Muscle of leg (tissue), 11 donors: Measurements from ENCODE around the gene HOXC12. TPM values are rescaled to one million over a fixed set of nuclear protein-coding genes. Genes with fewer than 3 reads are reported as not detected.

Source experiments
- DNase-seq: peaks from one replicate; pipeline ENCODE4 v3.0.0; 2013
- H3K27ac ChIP-seq: one replicate; pipeline ENCODE4 v1.5.1; 2013; ENCODE audit warnings: mild to moderate bottlenecking, low read length, control low read depth
- H3K27me3 ChIP-seq: one replicate; pipeline ENCODE4 v1.6.1; 2013; ENCODE audit warnings: low read length; ENCODE audit not compliant: control insufficient read depth, insufficient read depth
- H3K36me3 ChIP-seq: one replicate; pipeline ENCODE4 v1.6.1; 2013; ENCODE audit warnings: low read length; ENCODE audit not compliant: control insufficient read depth, insufficient read depth
- H3K4me1 ChIP-seq: one replicate; pipeline ENCODE4 v1.6.1; 2013; ENCODE audit warnings: low read length; ENCODE audit not compliant: control insufficient read depth, insufficient read depth
- H3K4me3 ChIP-seq: one replicate; pipeline ENCODE4 v1.5.1; 2013; ENCODE audit warnings: low read length, control low read depth
- H3K9me3 ChIP-seq: replicated peaks from 2 replicates; pipeline ENCODE4 v1.6.1; 2013; ENCODE audit warnings: low read depth, low read length; ENCODE audit not compliant: control insufficient read depth
- WGBS: methylation state at CpG from one replicate; pipeline ENCODE4 v1.1.5; 2013; ENCODE audit warnings: missing lambda C conversion rate; ENCODE audit not compliant: insufficient coverage; 5-methylcytosine and 5-hydroxymethylcytosine counted together
- polyA plus RNA-seq, 8 donors: library from polyadenylated mRNA; unstranded; fragments of 120-200 nt; gene quantifications; one replicate each; pipeline versions ENCODE4 v1.2.1 to v1.2.3, GENCODE V29; 2013; ENCODE audit warnings: inconsistent platforms in 1 of 8, low replicate concordance in 1 of 8; ENCODE audit not compliant: insufficient read length in 8 of 8, insufficient read depth in 1 of 8
- total RNA-seq: library from RNA; stranded (reverse); fragments of 120-200 nt; gene quantifications from one replicate; pipeline ENCODE4 v1.2.4, GENCODE V29; 2013

Gene HOXC12
- total and polyA plus RNA-seq, 9 donors: 0.06 to 0.30 (median 0.08) TPM; not detected in 2

- Histone ChIP-seq H3K36me3 (no peaks in the 10 kb centered on the region), H3K27me3 (peaks cover 73% of the 10 kb centered on the region), H3K9me3 (no peaks in the 10 kb centered on the region), H3K4me1 (peaks cover 70% of the 10 kb centered on the region), H3K27ac (peak overlapping the region; percentile 99), H3K4me3 (peak overlapping the region; percentile 75)
- WGBS: under 1% methylated on average over 16 of the region's 21 CpGs
- DNase-seq: peak; percentile 55
Observed at GRCh38 chr12:53985692-53985993, 30.9 kb downstream of the HOXC12 start.

GRCh38 chr12:53985994-53986685, 31.4 kb downstream of the HOXC12 start:
- no peaks in the 10 kb centered on the region for H3K36me3 ChIP-seq
- peaks cover 72% of the 10 kb centered on the region for H3K27me3 ChIP-seq
- peak overlapping the region; percentile 99 for H3K27ac ChIP-seq
- 1% methylated on average over 45 of the region's 50 CpGs for WGBS
- H3K4me3 ChIP-seq: peak overlapping the region; percentile 75
- no peak for DNase-seq
- no peaks in the 10 kb centered on the region for H3K9me3 ChIP-seq
- peaks cover 70% of the 10 kb centered on the region for H3K4me1 ChIP-seq

- 3% methylated on average over 6 of the region's 21 CpGs for WGBS
- peaks cover 71% of the 10 kb centered on the region for H3K4me1 ChIP-seq
- H3K27me3 ChIP-seq: peaks cover 74% of the 10 kb centered on the region
- no peaks in the 10 kb centered on the region for H3K9me3 ChIP-seq
- peak overlapping the region; percentile 99 for H3K27ac ChIP-seq
- H3K36me3 ChIP-seq: no peaks in the 10 kb centered on the region
- no peak for DNase-seq
- H3K4me3 ChIP-seq: peak overlapping the region; percentile 75
Observed at GRCh38 chr12:53986686-53987483, 32.2 kb downstream of the HOXC12 start.

GRCh38 chr12:53987787-53988230, 33.1 kb downstream of the HOXC12 start:
- peaks cover 71% of the 10 kb centered on the region for H3K27me3 ChIP-seq
- H3K27ac ChIP-seq: peak overlapping the region; percentile 99
- DNase-seq: no peak
- no peaks in the 10 kb centered on the region for H3K36me3 ChIP-seq
- peak overlapping the region; percentile 75 for H3K4me3 ChIP-seq
- H3K4me1 ChIP-seq: peaks cover 73% of the 10 kb centered on the region
- no peaks in the 10 kb centered on the region for H3K9me3 ChIP-seq
- no CpG with 5 or more reads among the region's 4 CpGs for WGBS

- peak overlapping the region; percentile 3 for H3K4me3 ChIP-seq
- H3K4me1 ChIP-seq: peaks cover 74% of the 10 kb centered on the region
- DNase-seq: peak; percentile 80
- H3K27me3 ChIP-seq: peaks cover 69% of the 10 kb centered on the region
- WGBS: no CpG with 5 or more reads among the region's 5 CpGs
- H3K36me3 ChIP-seq: no peaks in the 10 kb centered on the region
- no peaks in the 10 kb centered on the region for H3K9me3 ChIP-seq
- H3K27ac ChIP-seq: peak overlapping the region; percentile 99
Observed at GRCh38 chr12:53988541-53989226, 34.0 kb downstream of the HOXC12 start.

GRCh38 chr12:53989227-53990113, 34.8 kb downstream of the HOXC12 start:
- peaks cover 72% of the 10 kb centered on the region for H3K27me3 ChIP-seq
- peak overlapping the region; percentile 34 for H3K4me3 ChIP-seq
- peaks cover 73% of the 10 kb centered on the region for H3K4me1 ChIP-seq
- DNase-seq: peak; percentile 92
- peak overlapping the region; percentile 99 for H3K27ac ChIP-seq
- no peaks in the 10 kb centered on the region for H3K9me3 ChIP-seq
- no peaks in the 10 kb centered on the region for H3K36me3 ChIP-seq
- 3% methylated on average over 8 of the region's 28 CpGs for WGBS

GRCh38 chr12:53990311-53991076, 35.8 kb downstream of the HOXC12 start:
- H3K4me3 ChIP-seq: peak overlapping the region; percentile 21
- peak overlapping the region; percentile 99 for H3K27ac ChIP-seq
- 24% methylated on average over 15 of the region's 27 CpGs for WGBS
- H3K4me1 ChIP-seq: peaks cover 79% of the 10 kb centered on the region
- peak; percentile 41 for DNase-seq
- H3K36me3 ChIP-seq: no peaks in the 10 kb centered on the region
- H3K27me3 ChIP-seq: peaks cover 76% of the 10 kb centered on the region
- H3K9me3 ChIP-seq: no peaks in the 10 kb centered on the region

- peak; percentile 88 for DNase-seq
- WGBS: 7% methylated on average over 8 of the region's 8 CpGs
- Histone ChIP-seq H3K27ac (peak overlapping the region; percentile 99), H3K4me3 (peak overlapping the region; percentile 21), H3K36me3 (no peaks in the 10 kb centered on the region), H3K9me3 (no peaks in the 10 kb centered on the region), H3K27me3 (peaks cover 76% of the 10 kb centered on the region), H3K4me1 (peaks cover 79% of the 10 kb centered on the region)
Observed at GRCh38 chr12:53991077-53991460, 36.4 kb downstream of the HOXC12 start.

GRCh38 chr12:53992377-53992889, 37.7 kb downstream of the HOXC12 start:
- no peaks in the 10 kb centered on the region for H3K9me3 ChIP-seq
- peaks cover 85% of the 10 kb centered on the region for H3K4me1 ChIP-seq
- H3K4me3 ChIP-seq: no peak overlapping the region
- peak overlapping the region; percentile 99 for H3K27ac ChIP-seq
- peak; percentile 53 for DNase-seq
- H3K27me3 ChIP-seq: peaks cover 77% of the 10 kb centered on the region
- no peaks in the 10 kb centered on the region for H3K36me3 ChIP-seq
- 38% methylated on average over 1 of the region's 7 CpGs for WGBS
